HepG2 (cell line): Measurements from ENCODE around the gene ABHD1. TPM values are rescaled to one million over a fixed set of nuclear protein-coding genes. Genes with fewer than 3 reads are reported as not detected.
A peak's percentile ranks its signal among the peaks of the same experiment; 100 is the strongest.

Experiments
- ATF7 ChIP-seq, 2 experiments: fragments of 450-650 bp in 1 of 2; sonication (generic) in 1 of 2; formaldehyde crosslinking in 1 of 2; IDR thresholded peaks; 2 replicates each; pipeline versions ENCODE4 v1.4.0 to v1.6.1; 2016 to 2020; ENCODE audit warnings: antibody characterized with exemption in 1 of 2, mild to moderate bottlenecking in 1 of 2, missing genetic modification reagents in 1 of 2
- HOXA5 ChIP-seq: sonication (generic); formaldehyde crosslinking; IDR thresholded peaks from 2 replicates; pipeline ENCODE4 v1.4.0; 2020; ENCODE audit warnings: missing genetic modification reagents
- KLF11 ChIP-seq: IDR thresholded peaks from 2 replicates; pipeline ENCODE4 v1.6.1; 2016; ENCODE audit warnings: missing compliant biosample characterization
- MXD4 ChIP-seq: IDR thresholded peaks from 2 replicates; pipeline ENCODE4 v1.6.1; 2016; ENCODE audit warnings: mild to moderate bottlenecking, missing biosample characterization, missing genetic modification reagents
- NR2F1 ChIP-seq, 2 experiments: fragments of 450-650 bp in 1 of 2; formaldehyde crosslinking in 1 of 2; IDR thresholded peaks; 2 replicates each; pipeline versions ENCODE4 v1.5.0 to v1.6.1; 2016 to 2020; ENCODE audit warnings: mild to moderate bottlenecking in 1 of 2, missing compliant biosample characterization in 1 of 2, missing genetic modification reagents in 1 of 2, moderate library complexity in 1 of 2
- SKI ChIP-seq: fragments of 450-650 bp; IDR thresholded peaks from one replicate; pipeline ENCODE4 v1.6.1; 2018; ENCODE audit warnings: mild to moderate bottlenecking; ENCODE audit not compliant: partially characterized antibody
- SNAPC2 ChIP-seq: sonication (generic); formaldehyde crosslinking; IDR thresholded peaks from 2 replicates; pipeline ENCODE4 v1.8.1; 2022; ENCODE audit warnings: mild to moderate bottlenecking, missing genetic modification reagents
- ZNF335 ChIP-seq: sonication (generic); formaldehyde crosslinking; IDR thresholded peaks from 2 replicates; pipeline ENCODE4 v1.4.0; 2020; ENCODE audit warnings: missing genetic modification reagents
- polyA plus RNA-seq, 8 experiments: library from polyadenylated mRNA; depleted of rRNA in 3 of 8; stranded (reverse) in 7 of 8; unstranded in 1 of 8; fragments of >200 nt; fragmentation: Illumina TruSeq in 4 of 8; extraction: Trizol in 4 of 8; gene quantifications; 2 replicates each; pipeline versions ENCODE4 v1.2.1 to v1.2.3, GENCODE V29; 2011 to 2016; ENCODE audit warnings: low read depth in 4 of 8, missing spikeins in 1 of 8, mixed read lengths in 1 of 8; ENCODE audit not compliant: insufficient read depth in 1 of 8
- total RNA-seq, 5 experiments: library from RNA; depleted of rRNA; stranded (reverse); fragments of >200 nt; fragmentation: Illumina TruSeq; extraction: Trizol; gene quantifications; 2 replicates each; pipeline ENCODE4 v1.2.3, GENCODE V29; 2016; ENCODE audit warnings: low read depth in 1 of 5
- TF ChIP-seq, protein P1 (sequence below): IDR thresholded peaks from 2 replicates; pipeline ENCODE4 v1.6.1; 2018; ENCODE audit warnings: missing genetic modification reagents
- TF ChIP-seq, protein P2 (sequence below), 2 experiments: fragments of 450-650 bp in 1 of 2; sonication (generic) in 1 of 2; formaldehyde crosslinking in 1 of 2; IDR thresholded peaks; 2 replicates each; pipeline versions ENCODE4 v1.6.1 to v1.8.0; 2016 to 2022; ENCODE audit warnings: antibody characterized with exemption in 1 of 2, mild to moderate bottlenecking in 1 of 2, missing genetic modification reagents in 1 of 2
- TF ChIP-seq, protein P3 (sequence below): sonication (generic); formaldehyde crosslinking; IDR thresholded peaks from 2 replicates; pipeline ENCODE4 v1.4.0; 2020; ENCODE audit warnings: mild to moderate bottlenecking, missing genetic modification reagents

Gene ABHD1
- total and polyA plus RNA-seq, 2 of the 13 experiments (the other 11 are each of a cell fraction or from before 2014, with no cell fraction given) = 0.04 to 0.81 TPM

DNA sequence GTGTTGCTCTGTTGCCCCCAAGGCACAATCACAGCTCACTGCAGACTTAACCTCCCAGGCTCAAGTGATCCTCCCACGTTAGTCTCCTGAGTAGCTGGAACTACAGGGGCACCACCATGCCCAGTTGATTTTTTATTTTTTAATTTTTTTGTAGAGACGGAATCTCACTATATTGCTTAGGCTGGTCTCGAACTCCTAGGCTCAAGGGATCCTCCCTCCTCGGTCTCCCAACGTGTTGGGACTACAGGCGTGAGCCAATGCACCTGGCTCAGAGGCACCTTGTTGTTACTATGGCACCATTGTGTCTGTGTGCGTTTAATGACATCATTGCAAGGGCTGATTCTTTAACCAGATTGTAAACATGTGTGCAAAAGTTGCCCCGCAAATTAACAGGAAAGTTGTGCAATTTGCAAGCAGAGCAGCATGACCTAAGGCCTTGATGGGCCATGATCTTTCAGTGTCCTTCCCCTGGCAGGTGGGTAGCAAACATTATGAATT is 47.8 kb downstream of the ABHD1 start (continued):
- TF ChIP-seq, protein P1, sequence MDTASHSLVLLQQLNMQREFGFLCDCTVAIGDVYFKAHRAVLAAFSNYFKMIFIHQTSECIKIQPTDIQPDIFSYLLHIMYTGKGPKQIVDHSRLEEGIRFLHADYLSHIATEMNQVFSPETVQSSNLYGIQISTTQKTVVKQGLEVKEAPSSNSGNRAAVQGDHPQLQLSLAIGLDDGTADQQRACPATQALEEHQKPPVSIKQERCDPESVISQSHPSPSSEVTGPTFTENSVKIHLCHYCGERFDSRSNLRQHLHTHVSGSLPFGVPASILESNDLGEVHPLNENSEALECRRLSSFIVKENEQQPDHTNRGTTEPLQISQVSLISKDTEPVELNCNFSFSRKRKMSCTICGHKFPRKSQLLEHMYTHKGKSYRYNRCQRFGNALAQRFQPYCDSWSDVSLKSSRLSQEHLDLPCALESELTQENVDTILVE (CRISPR knock-in tag) = peak; percentile 80; the same call in 1 of the 2 replicates
- peak; percentile 83; the same call in 1 of the 2 replicates for TF ChIP-seq ZNF335
- TF ChIP-seq KLF11 (CRISPR knock-in tag) = peak; percentile 92; the same call in 1 of the 2 replicates
- TF ChIP-seq, protein P2, sequence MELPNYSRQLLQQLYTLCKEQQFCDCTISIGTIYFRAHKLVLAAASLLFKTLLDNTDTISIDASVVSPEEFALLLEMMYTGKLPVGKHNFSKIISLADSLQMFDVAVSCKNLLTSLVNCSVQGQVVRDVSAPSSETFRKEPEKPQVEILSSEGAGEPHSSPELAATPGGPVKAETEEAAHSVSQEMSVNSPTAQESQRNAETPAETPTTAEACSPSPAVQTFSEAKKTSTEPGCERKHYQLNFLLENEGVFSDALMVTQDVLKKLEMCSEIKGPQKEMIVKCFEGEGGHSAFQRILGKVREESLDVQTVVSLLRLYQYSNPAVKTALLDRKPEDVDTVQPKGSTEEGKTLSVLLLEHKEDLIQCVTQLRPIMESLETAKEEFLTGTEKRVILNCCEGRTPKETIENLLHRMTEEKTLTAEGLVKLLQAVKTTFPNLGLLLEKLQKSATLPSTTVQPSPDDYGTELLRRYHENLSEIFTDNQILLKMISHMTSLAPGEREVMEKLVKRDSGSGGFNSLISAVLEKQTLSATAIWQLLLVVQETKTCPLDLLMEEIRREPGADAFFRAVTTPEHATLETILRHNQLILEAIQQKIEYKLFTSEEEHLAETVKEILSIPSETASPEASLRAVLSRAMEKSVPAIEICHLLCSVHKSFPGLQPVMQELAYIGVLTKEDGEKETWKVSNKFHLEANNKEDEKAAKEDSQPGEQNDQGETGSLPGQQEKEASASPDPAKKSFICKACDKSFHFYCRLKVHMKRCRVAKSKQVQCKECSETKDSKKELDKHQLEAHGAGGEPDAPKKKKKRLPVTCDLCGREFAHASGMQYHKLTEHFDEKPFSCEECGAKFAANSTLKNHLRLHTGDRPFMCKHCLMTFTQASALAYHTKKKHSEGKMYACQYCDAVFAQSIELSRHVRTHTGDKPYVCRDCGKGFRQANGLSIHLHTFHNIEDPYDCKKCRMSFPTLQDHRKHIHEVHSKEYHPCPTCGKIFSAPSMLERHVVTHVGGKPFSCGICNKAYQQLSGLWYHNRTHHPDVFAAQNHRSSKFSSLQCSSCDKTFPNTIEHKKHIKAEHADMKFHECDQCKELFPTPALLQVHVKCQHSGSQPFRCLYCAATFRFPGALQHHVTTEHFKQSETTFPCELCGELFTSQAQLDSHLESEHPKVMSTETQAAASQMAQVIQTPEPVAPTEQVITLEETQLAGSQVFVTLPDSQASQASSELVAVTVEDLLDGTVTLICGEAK (IDR thresholded peaks at IDR 0.05) = no peak
- TF ChIP-seq, protein P2 (CRISPR knock-in tag; IDR thresholded peaks at IDR 0.05) = peak; percentile 27; the same call in 1 of the 2 replicates
- peak; percentile 69 for TF ChIP-seq SKI
- TF ChIP-seq MXD4 (CRISPR knock-in tag) = peak; percentile 74
- TF ChIP-seq ATF7 (IDR thresholded peaks at IDR 0.05) = peak; percentile 98
- TF ChIP-seq ATF7 (CRISPR knock-in tag; IDR thresholded peaks at IDR 0.05) = peak; percentile 99
- TF ChIP-seq NR2F1 (CRISPR knock-in tag; IDR thresholded peaks at IDR 0.05) = peak; percentile 79 to 85
- 0 out of 2 replicates have a peak, but pooled peaks have one; percentile 50 for TF ChIP-seq SNAPC2 (CRISPR knock-in tag)
- TF ChIP-seq HOXA5 (CRISPR knock-in tag) = peak; percentile 95
- TF ChIP-seq, protein P3, sequence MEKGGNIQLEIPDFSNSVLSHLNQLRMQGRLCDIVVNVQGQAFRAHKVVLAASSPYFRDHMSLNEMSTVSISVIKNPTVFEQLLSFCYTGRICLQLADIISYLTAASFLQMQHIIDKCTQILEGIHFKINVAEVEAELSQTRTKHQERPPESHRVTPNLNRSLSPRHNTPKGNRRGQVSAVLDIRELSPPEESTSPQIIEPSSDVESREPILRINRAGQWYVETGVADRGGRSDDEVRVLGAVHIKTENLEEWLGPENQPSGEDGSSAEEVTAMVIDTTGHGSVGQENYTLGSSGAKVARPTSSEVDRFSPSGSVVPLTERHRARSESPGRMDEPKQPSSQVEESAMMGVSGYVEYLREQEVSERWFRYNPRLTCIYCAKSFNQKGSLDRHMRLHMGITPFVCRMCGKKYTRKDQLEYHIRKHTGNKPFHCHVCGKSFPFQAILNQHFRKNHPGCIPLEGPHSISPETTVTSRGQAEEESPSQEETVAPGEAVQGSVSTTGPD (CRISPR knock-in tag) = peak; percentile 65
